Spleen (tissue), 11 donors: ENCODE measurements around the gene PAX6. TPM values are rescaled to one million over a fixed set of nuclear protein-coding genes. Genes with fewer than 3 reads are reported as not detected.
A peak's percentile ranks its signal among the peaks of the same experiment; 100 is the strongest.

Experiments used
- DNase-seq: peaks from one replicate; pipeline ENCODE4 v3.0.0-alpha.2; 2020
- H3K27ac ChIP-seq, 8 donors: fragments of 200-600 bp; sonication (generic) in 7 of 8; 1 replicate in 4 of 8; 2 replicates in 4 of 8; pipeline versions ENCODE4 v1.5.0 to v1.8.0; 2016 to 2021; ENCODE audit warnings: inconsistent platforms in 4 of 8, mild to moderate bottlenecking in 4 of 8, moderate library complexity in 1 of 8
- H3K27me3 ChIP-seq, 7 donors: fragments of 200-600 bp; sonication (generic) in 6 of 7; replicated peaks in 1 of 7; 1 replicate in 4 of 7; 2 replicates in 3 of 7; pipeline versions ENCODE4 v1.5.0 to v1.8.0; 2016 to 2021; ENCODE audit warnings: inconsistent platforms in 3 of 7, mild to moderate bottlenecking in 1 of 7
- H3K36me3 ChIP-seq, 6 donors: fragments of 200-600 bp; sonication (generic) in 5 of 6; 1 replicate in 4 of 6; 2 replicates in 2 of 6; pipeline versions ENCODE4 v1.5.0 to v1.8.0; 2016 to 2021; ENCODE audit warnings: inconsistent platforms in 2 of 6
- H3K4me1 ChIP-seq, 6 donors: fragments of 200-600 bp; sonication (generic) in 5 of 6; 1 replicate in 3 of 6; 2 replicates in 3 of 6; pipeline versions ENCODE4 v1.5.0 to v1.8.0; 2016 to 2021; ENCODE audit warnings: inconsistent platforms in 3 of 6
- H3K4me3 ChIP-seq, 8 donors: fragments of 200-600 bp; sonication (generic) in 7 of 8; 1 replicate in 4 of 8; 2 replicates in 4 of 8; pipeline versions ENCODE4 v1.5.0 to v1.8.0; 2016 to 2021; ENCODE audit warnings: inconsistent platforms in 4 of 8, mild to moderate bottlenecking in 4 of 8, moderate library complexity in 2 of 8
- H3K9me3 ChIP-seq, 8 donors: fragments of 200-600 bp; sonication (generic) in 7 of 8; 1 replicate in 4 of 8; 2 replicates in 4 of 8; pipeline versions ENCODE4 v1.5.0 to v1.8.0; 2016 to 2021; ENCODE audit warnings: inconsistent platforms in 4 of 8
- CTCF ChIP-seq, 11 experiments: fragments of 200-600 bp in 7 of 11; fragments of 450-650 bp in 4 of 11; sonication (generic) in 4 of 11; IDR thresholded peaks in 8 of 11; conservative IDR thresholded peaks in 3 of 11; 1 replicate in 7 of 11; 2 replicates in 4 of 11; pipeline versions ENCODE4 v1.4.0 to v1.8.0; 2016 to 2021; ENCODE audit warnings: antibody characterized with exemption in 11 of 11, inconsistent platforms in 4 of 11, mild to moderate bottlenecking in 1 of 11
- POLR2A ChIP-seq, 3 donors: fragments of 450-650 bp; IDR thresholded peaks; one replicate each; pipeline ENCODE4 v1.5.1; 2017; ENCODE audit warnings: antibody characterized with exemption in 3 of 3, mild to moderate bottlenecking in 1 of 3
- POLR2AphosphoS5 ChIP-seq, 3 donors: sonication (generic); formaldehyde crosslinking; IDR thresholded peaks; one replicate each; pipeline ENCODE4 v1.5.1; 2017; ENCODE audit warnings: antibody characterized with exemption in 3 of 3
- WGBS, 5 donors: extraction: QIAGEN DNeasy Blood & Tissue Kit in 3 of 5; methylation state at CpG; one replicate each; pipeline versions ENCODE4 v1.1.5 to v1.1.7; 2013 to 2018; 5-methylcytosine and 5-hydroxymethylcytosine counted together
- intact Hi-C: fragments of 100-400 bp; cut with DNase I; formaldehyde crosslinking; loops from one replicate; pipeline ENCODE4 v1.15.0; 2023; ENCODE audit warnings: low total_unique reads
- polyA plus RNA-seq, 3 donors: library from polyadenylated mRNA; stranded (reverse); fragments of 200-250 nt; gene quantifications; one replicate each; pipeline ENCODE4 v1.2.1, GENCODE V29; 2013
- total RNA-seq, 7 donors: library from RNA; depleted of rRNA in 3 of 7; stranded (reverse); fragments of >200 nt in 3 of 7; fragmentation: NEBNext Ultra II Directional in 4 of 7; extraction: Animal tissue kit (Norgen Biotek cat#: 25700) in 4 of 7; gene quantifications; one replicate each; pipeline versions ENCODE4 v1.1.0 to v1.2.1, GENCODE V29; 2016 to 2021
- donor health status: healthy with polysubstance abuse.
- donor health status: DM: no; HTN: no; CAD: no; lungs with moderate emphysema.
- donor health status: DM: no; HTN: no; CAD: no.
- donor health status: Bipolar disorder and iron deficiency.
- donor health status: healthy.
- donor health status: DM: no; HTN: no; CAD: no.
- donor health status: DM: yes; HTN: yes; CAD: no.

PAX6 gene
- total and polyA plus RNA-seq, 10 donors: 0.02 to 0.05 TPM; not detected in 8

GRCh38 chr11:31827455-31828206 is 16.5 kb upstream of the PAX6 start:
- 5 to 8% (median 7%) methylated on average over 18 of the region's 18 CpGs for WGBS, 5 donors
- TF ChIP-seq CTCF (IDR thresholded peaks at IDR 0.05 in 8 of 11, conservative IDR thresholded peaks at IDR 0.05 in 3 of 11) (no peak), POLR2A (IDR thresholded peaks at IDR 0.05) (no peak), POLR2AphosphoS5 (IDR thresholded peaks at IDR 0.05) (no peak)
- intact Hi-C loops: no loop called here
- Histone ChIP-seq H3K4me3 (peak overlapping the region in 1 of 8 donors; percentile 42), H3K36me3 (no peaks in the 10 kb centered on the region), H3K9me3 (peaks cover 0 to 3% (median 0%) of the 10 kb centered on the region in 8 donors), H3K4me1 (peaks cover 0 to 32% (median 16%) of the 10 kb centered on the region in 6 donors), H3K27ac (no peak overlapping the region), H3K27me3 (peaks cover 14 to 100% (median 85%) of the 10 kb centered on the region in 7 donors)
- DNase-seq: no peak

- Histone ChIP-seq H3K27ac (no peak overlapping the region), H3K4me1 (peaks cover 0 to 32% (median 16%) of the 10 kb centered on the region in 6 donors), H3K36me3 (no peaks in the 10 kb centered on the region), H3K27me3 (peaks cover 14 to 100% (median 92%) of the 10 kb centered on the region in 7 donors), H3K4me3 (peak overlapping the region in 1 of 8 donors; percentile 42), H3K9me3 (peaks cover 0 to 3% (median 0%) of the 10 kb centered on the region in 8 donors)
- 3 to 20% (median 6%) methylated on average over 15 to 55 of the region's 55 CpGs for WGBS, 5 donors
- intact Hi-C loops: no loop called here
- DNase-seq: no peak
- TF ChIP-seq CTCF (IDR thresholded peaks at IDR 0.05 in 8 of 11, conservative IDR thresholded peaks at IDR 0.05 in 3 of 11): no peak
- no peak for TF ChIP-seq POLR2AphosphoS5 (IDR thresholded peaks at IDR 0.05)
- TF ChIP-seq POLR2A (IDR thresholded peaks at IDR 0.05): no peak
Measured at GRCh38 chr11:31826536-31827438, 15.7 kb upstream of the PAX6 start.

GRCh38 chr11:31825838-31826484 is 14.8 kb upstream of the PAX6 start:
- no peak for DNase-seq
- Histone ChIP-seq H3K4me3 (peak overlapping the region in 1 of 8 donors; percentile 4), H3K4me1 (peaks cover 0 to 32% (median 16%) of the 10 kb centered on the region in 6 donors), H3K9me3 (peaks cover 0 to 3% (median 0%) of the 10 kb centered on the region in 8 donors), H3K36me3 (no peaks in the 10 kb centered on the region), H3K27ac (no peak overlapping the region), H3K27me3 (peaks cover 14 to 100% (median 97%) of the 10 kb centered on the region in 7 donors)
- no peak for TF ChIP-seq POLR2AphosphoS5 (IDR thresholded peaks at IDR 0.05)
- TF ChIP-seq POLR2A (IDR thresholded peaks at IDR 0.05): no peak
- no peak for TF ChIP-seq CTCF (IDR thresholded peaks at IDR 0.05 in 8 of 11, conservative IDR thresholded peaks at IDR 0.05 in 3 of 11)
- intact Hi-C loops: no loop called here
- WGBS, 5 donors: 8 to 15% (median 8%) methylated on average over 33 to 37 of the region's 37 CpGs
